ENCODE measurements around the gene HSPG2. TPM values are rescaled to one million over a fixed set of nuclear protein-coding genes. Genes with fewer than 3 reads are reported as not detected.

The HSPG2 gene
- total RNA-seq, 1 experiment from 2014 or later, result 35.1 TPM

DNA sequence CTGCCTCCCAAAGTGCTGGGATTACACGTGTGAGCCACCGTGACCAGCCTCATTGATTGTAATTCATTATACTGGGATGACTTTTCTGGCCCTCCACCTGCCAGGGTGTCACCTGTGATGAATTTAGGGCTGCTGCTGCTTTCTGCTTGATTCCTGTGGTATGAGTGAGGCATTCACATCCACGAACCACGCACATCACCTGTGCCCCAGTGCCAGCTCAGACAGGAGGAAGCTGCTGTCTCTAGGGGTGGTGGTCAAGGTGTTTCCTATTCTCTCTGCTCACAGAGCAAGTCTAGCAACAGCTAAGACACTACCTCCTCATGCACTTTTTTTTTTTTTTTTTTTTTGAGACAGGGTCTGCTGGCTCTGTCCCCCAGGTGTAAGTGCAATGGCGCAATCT lies 137.4 kb downstream of the HSPG2 start:
- POLR2A ChIA-PET (ENCODE audit: unreplicated experiment), result no interaction called here
- no peaks in the 10 kb centered on the region for H3K36me3 ChIP-seq (ENCODE audit: low read depth, low read length)
- H3F3A ChIP-seq (ENCODE audit: low read length, unreplicated experiment), result no peaks in the 10 kb centered on the region
- no peaks in the 10 kb centered on the region for H3K27me3 ChIP-seq (ENCODE audit: low read length)
- peak; percentile 53 for ATAC-seq
- H3K27ac ChIP-seq (ENCODE audit: low read length), result no peak overlapping the region
- peak; percentile 61 for DNase-seq
- intact Hi-C loops (cut with micrococcal nuclease), result no loop called here
- H3K9me3 ChIP-seq (ENCODE audit: low read length), result peaks cover 4% of the 10 kb centered on the region; the same call in 1 of the 2 replicates
- peaks cover 8% of the 10 kb centered on the region; the same call in 1 of the 2 replicates for H3K4me1 ChIP-seq (ENCODE audit: insufficient read depth, low read length)
- no peak overlapping the region for H2AFZ ChIP-seq (ENCODE audit: low read length)
- no TSS peak for BruUV-seq (replicated peaks)
- H3K4me2 ChIP-seq (ENCODE audit: low read length), result no peak overlapping the region
- no peaks in the 10 kb centered on the region for H3K9me2 ChIP-seq (replicated peaks; ENCODE audit: low read length)
- TF ChIP-seq EZH2phosphoT487 (IDR thresholded peaks at IDR 0.05; ENCODE audit: borderline replicate concordance, low read length) (no peak), EZH2 (IDR thresholded peaks at IDR 0.05; ENCODE audit: low read length, unreplicated experiment) (no peak)
- TF ChIP-seq, protein P1, sequence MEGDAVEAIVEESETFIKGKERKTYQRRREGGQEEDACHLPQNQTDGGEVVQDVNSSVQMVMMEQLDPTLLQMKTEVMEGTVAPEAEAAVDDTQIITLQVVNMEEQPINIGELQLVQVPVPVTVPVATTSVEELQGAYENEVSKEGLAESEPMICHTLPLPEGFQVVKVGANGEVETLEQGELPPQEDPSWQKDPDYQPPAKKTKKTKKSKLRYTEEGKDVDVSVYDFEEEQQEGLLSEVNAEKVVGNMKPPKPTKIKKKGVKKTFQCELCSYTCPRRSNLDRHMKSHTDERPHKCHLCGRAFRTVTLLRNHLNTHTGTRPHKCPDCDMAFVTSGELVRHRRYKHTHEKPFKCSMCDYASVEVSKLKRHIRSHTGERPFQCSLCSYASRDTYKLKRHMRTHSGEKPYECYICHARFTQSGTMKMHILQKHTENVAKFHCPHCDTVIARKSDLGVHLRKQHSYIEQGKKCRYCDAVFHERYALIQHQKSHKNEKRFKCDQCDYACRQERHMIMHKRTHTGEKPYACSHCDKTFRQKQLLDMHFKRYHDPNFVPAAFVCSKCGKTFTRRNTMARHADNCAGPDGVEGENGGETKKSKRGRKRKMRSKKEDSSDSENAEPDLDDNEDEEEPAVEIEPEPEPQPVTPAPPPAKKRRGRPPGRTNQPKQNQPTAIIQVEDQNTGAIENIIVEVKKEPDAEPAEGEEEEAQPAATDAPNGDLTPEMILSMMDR (conservative IDR thresholded peaks at IDR 0.05; ENCODE audit: low read depth, low read length), result no peak
- CTCF ChIA-PET, result no interaction called here
- H3K9ac ChIP-seq (ENCODE audit: low read length), result no peak overlapping the region
- no peaks in the 10 kb centered on the region for H4K20me1 ChIP-seq (ENCODE audit: low read length)
- no peaks in the 10 kb centered on the region for H3K79me2 ChIP-seq (ENCODE audit: low read length)
- no peak overlapping the region for H3K4me3 ChIP-seq (ENCODE audit: low read length)

DNA sequence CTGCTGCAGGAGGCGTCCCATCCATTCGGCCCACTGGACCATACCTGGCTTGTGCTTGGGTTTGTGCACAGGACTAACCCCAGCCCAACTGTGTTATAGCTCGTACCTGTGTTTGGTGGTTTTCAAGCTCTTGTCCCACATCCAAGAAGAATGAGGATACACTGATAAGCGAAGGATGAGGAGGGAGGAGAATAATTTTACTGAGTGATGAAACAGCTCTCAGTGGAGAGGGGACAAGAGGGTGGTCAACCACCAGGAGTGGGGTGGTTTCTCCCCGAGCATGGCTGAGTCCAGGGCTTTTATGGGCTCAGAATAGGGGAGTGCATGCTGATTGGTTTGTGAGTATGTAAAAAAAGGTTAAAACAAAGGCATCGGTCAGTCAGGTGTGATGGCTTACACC lies 142.0 kb downstream of the HSPG2 start:
- Histone ChIP-seq H3K36me3 (ENCODE audit: low read depth, low read length) (no peaks in the 10 kb centered on the region), H3K9me2 (replicated peaks; ENCODE audit: low read length) (no peaks in the 10 kb centered on the region), H3K4me1 (ENCODE audit: insufficient read depth, low read length) (no peaks in the 10 kb centered on the region; the same call in 1 of the 2 replicates), H3K79me2 (ENCODE audit: low read length) (no peaks in the 10 kb centered on the region), H3F3A (ENCODE audit: low read length, unreplicated experiment) (no peaks in the 10 kb centered on the region), H2AFZ (ENCODE audit: low read length) (no peak overlapping the region), H3K27me3 (ENCODE audit: low read length) (no peaks in the 10 kb centered on the region), H3K4me3 (ENCODE audit: low read length) (no peak overlapping the region), H4K20me1 (ENCODE audit: low read length) (no peaks in the 10 kb centered on the region), H3K9ac (ENCODE audit: low read length) (no peak overlapping the region), H3K4me2 (ENCODE audit: low read length) (no peak overlapping the region), H3K27ac (ENCODE audit: low read length) (no peak overlapping the region), H3K9me3 (ENCODE audit: low read length) (peaks cover 6% of the 10 kb centered on the region; the same call in 1 of the 2 replicates)
- no peak for ATAC-seq
- ChIA-PET CTCF (no interaction called here), POLR2A (ENCODE audit: unreplicated experiment) (no interaction called here)
- DNase-seq, result no peak
- BruUV-seq (replicated peaks), result no TSS peak
- TF ChIP-seq EZH2phosphoT487 (IDR thresholded peaks at IDR 0.05; ENCODE audit: borderline replicate concordance, low read length), result no peak
- TF ChIP-seq, protein P1 (conservative IDR thresholded peaks at IDR 0.05; ENCODE audit: low read depth, low read length), result no peak
- TF ChIP-seq EZH2 (IDR thresholded peaks at IDR 0.05; ENCODE audit: low read length, unreplicated experiment), result no peak
- intact Hi-C loops (cut with micrococcal nuclease), result no loop called here

DNA sequence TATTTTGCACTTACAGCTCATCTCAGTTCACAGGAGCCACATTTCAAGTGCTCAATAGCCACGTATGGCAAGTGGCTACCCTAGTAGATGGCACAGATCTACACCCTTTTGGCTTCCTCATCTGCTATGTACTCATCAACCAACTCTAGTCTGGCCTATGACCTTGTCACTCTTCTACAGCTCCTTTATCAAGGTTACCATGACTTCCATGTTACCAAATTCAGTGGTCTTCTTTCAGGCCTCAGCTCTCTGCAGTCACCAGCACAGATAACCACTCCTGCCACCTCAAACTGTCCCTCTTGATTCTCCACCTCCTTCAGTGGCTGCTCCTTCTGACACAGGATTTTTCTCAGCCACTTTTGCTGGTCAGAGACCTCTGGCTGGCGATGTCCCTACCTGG lies 142.5 kb downstream of the HSPG2 start:
- CTCF ChIA-PET, result no interaction called here
- Histone ChIP-seq H3K79me2 (ENCODE audit: low read length) (no peaks in the 10 kb centered on the region), H3K4me3 (ENCODE audit: low read length) (no peak overlapping the region), H3K4me1 (ENCODE audit: insufficient read depth, low read length) (no peaks in the 10 kb centered on the region; the same call in 1 of the 2 replicates), H4K20me1 (ENCODE audit: low read length) (no peaks in the 10 kb centered on the region), H3K9me3 (ENCODE audit: low read length) (peaks cover 6% of the 10 kb centered on the region; the same call in 1 of the 2 replicates), H3K27ac (ENCODE audit: low read length) (no peak overlapping the region), H3K9me2 (replicated peaks; ENCODE audit: low read length) (no peaks in the 10 kb centered on the region), H3K36me3 (ENCODE audit: low read depth, low read length) (no peaks in the 10 kb centered on the region), H3K9ac (ENCODE audit: low read length) (no peak overlapping the region), H2AFZ (ENCODE audit: low read length) (no peak overlapping the region), H3K27me3 (ENCODE audit: low read length) (no peaks in the 10 kb centered on the region), H3F3A (ENCODE audit: low read length, unreplicated experiment) (no peaks in the 10 kb centered on the region), H3K4me2 (ENCODE audit: low read length) (no peak overlapping the region)
- intact Hi-C loops (cut with micrococcal nuclease), result no loop called here
- DNase-seq (no peak), ATAC-seq (no peak)
- POLR2A ChIA-PET (ENCODE audit: unreplicated experiment), result no interaction called here
- no TSS peak for BruUV-seq (replicated peaks)
- no peak for TF ChIP-seq EZH2 (IDR thresholded peaks at IDR 0.05; ENCODE audit: low read length, unreplicated experiment)
- TF ChIP-seq, protein P1 (conservative IDR thresholded peaks at IDR 0.05; ENCODE audit: low read depth, low read length), result no peak
- no peak for TF ChIP-seq EZH2phosphoT487 (IDR thresholded peaks at IDR 0.05; ENCODE audit: borderline replicate concordance, low read length)

All from PC-3 (cell line).